Endothelial cell of umbilical vein (primary cell): ENCODE measurements around the gene CDK6. TPM values are rescaled to one million over a fixed set of nuclear protein-coding genes. Genes with fewer than 3 reads are reported as not detected.

ENCODE experiments used
- BruUV-seq: library from RNA; stranded (reverse); fragments of 400-500 nt; replicated peaks from 2 replicates; lab custom pipeline; 2021; lab: Mats Ljungman, UMichigan
- CTCF ChIA-PET: fragments of 300-600, 350-600 bp; sonication (Branson Sonifier 250); formaldehyde crosslinking; loops from one replicate; lab custom pipeline; 2021; ENCODE audit warnings: antibody characterized with exemption, inconsistent platforms; lab: Charles Lee
- POLR2A ChIA-PET: fragments of 300-600, 350-600 bp; sonication (Branson Sonifier 250); formaldehyde crosslinking; loops from one replicate; lab custom pipeline; 2021; ENCODE audit warnings: antibody characterized with exemption, inconsistent platforms; lab: Charles Lee
- DNase-seq: peaks from one replicate; pipeline ENCODE4 v3.0.0-alpha.2; 2011; ENCODE audit warnings: low read depth, low spot score
- FAIRE-seq: peaks from 2 replicates; lab custom pipeline; 2011; peaks lifted over from hg19 to GRCh38; lab: Jason Lieb, UNC
- H2AFZ ChIP-seq: 2 replicates; pipeline ENCODE4 v1.6.0; 2012; ENCODE audit warnings: low read depth, low read length, control low read depth, inconsistent platforms
- H3K27ac ChIP-seq: 2 replicates; pipeline ENCODE4 v1.5.1; 2011; ENCODE audit warnings: low read depth, mild to moderate bottlenecking, control low read depth, low read length, moderate library complexity; ENCODE audit not compliant: insufficient read depth
- H3K27me3 ChIP-seq, 2 experiments: 2 replicates each; pipeline versions ENCODE4 v1.6.0 to v1.6.1; 2011; ENCODE audit warnings: low read length in 2 of 2, mixed read lengths in 1 of 2; ENCODE audit not compliant: control insufficient read depth in 2 of 2, insufficient read depth in 2 of 2
- H3K36me3 ChIP-seq, 2 experiments: 2 replicates in 1 of 2; 3 replicates in 1 of 2; pipeline ENCODE4 v1.5.1; 2011; ENCODE audit warnings: low read length in 2 of 2, mild to moderate bottlenecking in 1 of 2, moderate library complexity in 1 of 2; ENCODE audit not compliant: control insufficient read depth in 2 of 2, insufficient read depth in 2 of 2; ENCODE audit errors: extremely low read depth in 1 of 2
- H3K4me1 ChIP-seq: 3 replicates; pipeline ENCODE4 v1.5.1; 2011; ENCODE audit warnings: mild to moderate bottlenecking, low read length; ENCODE audit not compliant: control insufficient read depth, insufficient read depth; ENCODE audit errors: extremely low read depth
- H3K4me2 ChIP-seq: 2 replicates; pipeline ENCODE4 v1.6.1; 2011; ENCODE audit warnings: low read length, control low read depth, mixed read lengths; ENCODE audit not compliant: insufficient read depth
- H3K4me3 ChIP-seq, 3 experiments: fragments of 200-600 bp in 1 of 3; sonication (generic), shearing (Covaris generic) in 1 of 3; replicated peaks in 1 of 3; 2 replicates each; pipeline ENCODE4 v1.5.1; 2011 to 2016; ENCODE audit warnings: control low read depth in 3 of 3, low read length in 3 of 3, mild to moderate bottlenecking in 2 of 3, inconsistent platforms in 1 of 3, low read depth in 1 of 3, moderate library complexity in 1 of 3; ENCODE audit not compliant: insufficient read depth in 1 of 3
- H3K79me2 ChIP-seq: 2 replicates; pipeline ENCODE4 v1.6.0; 2012; ENCODE audit warnings: low read length, inconsistent platforms; ENCODE audit not compliant: control insufficient read depth, insufficient read depth
- H3K9ac ChIP-seq: replicated peaks from 2 replicates; pipeline ENCODE3; 2011; ENCODE audit warnings: low read length, control low read depth; ENCODE audit not compliant: insufficient read depth; ENCODE audit errors: extremely low read depth
- H3K9me1 ChIP-seq: replicated peaks from 3 replicates; pipeline ENCODE4 v1.6.0; 2011; ENCODE audit warnings: mild to moderate bottlenecking, low read length; ENCODE audit not compliant: control insufficient read depth, insufficient read depth; ENCODE audit errors: extremely low read depth
- H3K9me3 ChIP-seq: replicated peaks from 2 replicates; pipeline ENCODE4 v1.5.1; 2012; ENCODE audit warnings: low read length, inconsistent platforms; ENCODE audit not compliant: control insufficient read depth, insufficient read depth
- H4K20me1 ChIP-seq: replicated peaks from 2 replicates; pipeline ENCODE3; 2011; ENCODE audit warnings: mild to moderate bottlenecking, low read length; ENCODE audit not compliant: control insufficient read depth, insufficient read depth; ENCODE audit errors: extremely low read depth
- EZH2 ChIP-seq: IDR thresholded peaks from 2 replicates; pipeline ENCODE4 v1.6.1; 2012; ENCODE audit warnings: borderline replicate concordance, low read depth, mild to moderate bottlenecking, moderate library complexity, low read length, inconsistent platforms; ENCODE audit not compliant: severe bottlenecking
- FOS ChIP-seq: IDR thresholded peaks from 2 replicates; pipeline ENCODE4 v1.6.1; 2011; ENCODE audit warnings: mild to moderate bottlenecking, low read length, moderate library complexity, borderline replicate concordance; ENCODE audit not compliant: insufficient read depth
- MYC ChIP-seq: IDR thresholded peaks from one replicate; pipeline ENCODE4 v1.6.1; 2011; ENCODE audit warnings: mild to moderate bottlenecking, low read depth, low read length
- dilution Hi-C: fragments of 300-500 bp; cut with MboI; formaldehyde crosslinking; loops from one replicate; pipeline ENCODE4 v1.15.0; 2019; ENCODE audit warnings: low sequenced_read_pairs; ENCODE audit not compliant: extremely low pct_ligation_motif_present
- intact Hi-C: fragments of 100-400 bp; cut with micrococcal nuclease; formaldehyde crosslinking; loops from one replicate; pipeline ENCODE4 v1.10.0; 2022
- polyA plus RNA-seq, 4 experiments: library from polyadenylated mRNA; depleted of rRNA in 3 of 4; stranded (reverse) in 3 of 4; unstranded in 1 of 4; fragments of >200 nt; gene quantifications; 2 replicates each; pipeline versions ENCODE4 v1.2.1 to v1.2.3, GENCODE V29; 2011 to 2012; ENCODE audit warnings: missing spikeins in 1 of 4
- total RNA-seq: library from RNA; stranded (reverse); gene quantifications from 2 replicates; pipeline ENCODE4 v1.2.3, GENCODE V29; 2021
- TF ChIP-seq, protein P1 (sequence below): IDR thresholded peaks from 2 replicates; pipeline ENCODE4 v1.6.1; 2011; ENCODE audit not compliant: insufficient read depth, insufficient read length
- TF ChIP-seq, protein P2 (sequence below), 2 donors: IDR thresholded peaks; 1 replicate in 1 of 2; 2 replicates in 1 of 2; pipeline ENCODE4 v1.5.1; 2011; ENCODE audit warnings: low read length in 2 of 2, mild to moderate bottlenecking in 2 of 2, moderate library complexity in 2 of 2, control low read depth in 1 of 2, inconsistent platforms in 1 of 2, low read depth in 1 of 2; ENCODE audit not compliant: insufficient read depth in 1 of 2; ENCODE audit errors: extremely low read depth in 1 of 2

Gene CDK6
- total and polyA plus RNA-seq, 2 donors (not counting 3 experiments of a cell fraction or from before 2014, with no cell fraction given): 6.0 to 28.2 TPM

DNA sequence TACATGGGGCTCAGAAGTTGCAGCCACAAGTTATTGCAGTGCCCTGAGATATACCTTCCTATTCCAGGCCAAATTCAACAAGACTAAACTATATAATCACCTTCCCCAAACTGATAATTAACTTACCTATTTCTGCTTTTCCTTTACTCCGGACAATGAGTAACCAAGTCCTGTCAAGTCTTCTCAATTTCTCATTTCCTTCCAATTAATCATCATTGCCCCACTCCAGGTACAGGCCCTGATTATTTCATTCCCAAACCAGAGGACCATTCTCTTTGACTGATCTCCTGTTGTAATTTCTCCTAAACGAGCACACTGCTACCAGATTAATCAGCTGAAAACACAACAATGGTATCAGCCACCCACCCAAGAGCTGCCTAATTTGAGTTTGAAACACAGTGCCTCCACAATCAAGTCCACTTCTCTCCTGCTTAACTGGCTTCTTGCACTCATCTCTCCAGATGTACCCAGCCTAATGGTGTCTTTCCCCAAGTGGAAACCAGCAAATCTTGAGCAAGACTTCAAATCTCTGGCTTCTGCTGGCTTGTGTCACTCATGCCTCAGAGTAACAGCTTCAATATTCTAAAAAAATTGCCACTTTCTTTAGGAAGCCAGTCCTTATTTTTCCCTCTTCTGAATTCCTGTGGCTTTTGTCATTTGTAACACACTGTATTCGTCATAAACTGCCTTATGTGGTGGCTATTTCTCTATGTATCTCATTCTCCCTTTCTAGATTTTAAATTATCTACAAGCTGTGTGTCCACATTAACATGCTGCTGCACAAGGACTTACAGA lies 89.1 kb downstream of the CDK6 start:
- intact Hi-C loops: no loop called here

More for the DNA sequence above, 89.1 kb downstream of the CDK6 start:
- H3K9me1 ChIP-seq: no peaks in the 10 kb centered on the region
- no peak overlapping the region for H3K4me3 ChIP-seq
- no peak overlapping the region for H3K9ac ChIP-seq
- no TSS peak for BruUV-seq
- H2AFZ ChIP-seq: no peak overlapping the region
- no peak overlapping the region for H3K27ac ChIP-seq
- H3K4me1 ChIP-seq: peaks cover 10% of the 10 kb centered on the region
- no peak overlapping the region for H3K4me2 ChIP-seq
- ChIA-PET POLR2A (no interaction called here), CTCF (no interaction called here)
- no peaks in the 10 kb centered on the region for H4K20me1 ChIP-seq
- dilution Hi-C loops: no loop called here
- no peak for DNase-seq
- no peak for TF ChIP-seq MYC
- TF ChIP-seq EZH2: no peak
- TF ChIP-seq, protein P1, sequence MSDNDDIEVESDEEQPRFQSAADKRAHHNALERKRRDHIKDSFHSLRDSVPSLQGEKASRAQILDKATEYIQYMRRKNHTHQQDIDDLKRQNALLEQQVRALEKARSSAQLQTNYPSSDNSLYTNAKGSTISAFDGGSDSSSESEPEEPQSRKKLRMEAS: no peak
- TF ChIP-seq, protein P2, sequence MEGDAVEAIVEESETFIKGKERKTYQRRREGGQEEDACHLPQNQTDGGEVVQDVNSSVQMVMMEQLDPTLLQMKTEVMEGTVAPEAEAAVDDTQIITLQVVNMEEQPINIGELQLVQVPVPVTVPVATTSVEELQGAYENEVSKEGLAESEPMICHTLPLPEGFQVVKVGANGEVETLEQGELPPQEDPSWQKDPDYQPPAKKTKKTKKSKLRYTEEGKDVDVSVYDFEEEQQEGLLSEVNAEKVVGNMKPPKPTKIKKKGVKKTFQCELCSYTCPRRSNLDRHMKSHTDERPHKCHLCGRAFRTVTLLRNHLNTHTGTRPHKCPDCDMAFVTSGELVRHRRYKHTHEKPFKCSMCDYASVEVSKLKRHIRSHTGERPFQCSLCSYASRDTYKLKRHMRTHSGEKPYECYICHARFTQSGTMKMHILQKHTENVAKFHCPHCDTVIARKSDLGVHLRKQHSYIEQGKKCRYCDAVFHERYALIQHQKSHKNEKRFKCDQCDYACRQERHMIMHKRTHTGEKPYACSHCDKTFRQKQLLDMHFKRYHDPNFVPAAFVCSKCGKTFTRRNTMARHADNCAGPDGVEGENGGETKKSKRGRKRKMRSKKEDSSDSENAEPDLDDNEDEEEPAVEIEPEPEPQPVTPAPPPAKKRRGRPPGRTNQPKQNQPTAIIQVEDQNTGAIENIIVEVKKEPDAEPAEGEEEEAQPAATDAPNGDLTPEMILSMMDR (IDR thresholded peaks at IDR 0.05; ENCODE audit: extremely low read depth in 1 of 2, insufficient read depth in 1 of 2, low read depth in 1 of 2, low read length in 2 of 2): no peak
- no peak for TF ChIP-seq FOS
- peaks cover 5% of the 10 kb centered on the region for H3K79me2 ChIP-seq
- no peaks in the 10 kb centered on the region for H3K9me3 ChIP-seq
- no peak for FAIRE-seq
- H3K36me3 ChIP-seq: no peaks in the 10 kb centered on the region
- H3K27me3 ChIP-seq: no peaks in the 10 kb centered on the region
